HepG2 (cell line): ENCODE results near the gene UBE3B. TPM values are rescaled to one million over a fixed set of nuclear protein-coding genes. Genes with fewer than 3 reads are reported as not detected.

Experiments
- ATAC-seq: fragments of 200-7000 bp; cut with Tn5 transposase; 3 replicates; pipeline ENCODE4 v1.9.1; 2020; ENCODE audit warnings: mild to moderate bottlenecking, moderate library complexity
- BruUV-seq: library from RNA; stranded (reverse); fragments of 400-500 nt; replicated peaks from 2 replicates; lab custom pipeline; 2021; lab: Mats Ljungman, UMichigan
- CTCF ChIA-PET: fragments of 300-600 bp; formaldehyde crosslinking; extraction: SDS; loops from one replicate; lab custom pipeline; 2021; ENCODE audit warnings: low total read pairs, inconsistent platforms, low intra/inter-chr PET ratio; lab: Yijun Ruan, JAX
- POLR2A ChIA-PET: fragments of 350-600 bp; sonication (Branson Sonifier 250); formaldehyde crosslinking; loops from one replicate; lab custom pipeline; 2020; ENCODE audit warnings: antibody characterized with exemption, inconsistent platforms; lab: Yijun Ruan, JAX
- DNase-seq: peaks from one replicate; pipeline ENCODE4 v3.0.0-alpha.2; 2015; ENCODE audit warnings: low spot score
- FAIRE-seq: peaks from 3 replicates; lab custom pipeline; 2011; peaks lifted over from hg19 to GRCh38; lab: Jason Lieb, UNC
- H2AFZ ChIP-seq: one replicate; pipeline ENCODE4 v1.6.1; 2011; ENCODE audit warnings: low read length, inconsistent platforms
- H3K27ac ChIP-seq: fragments of 300-600 bp; 3 replicates; pipeline ENCODE4 v1.8.0; 2011; ENCODE audit warnings: mixed run types, mild to moderate bottlenecking, mixed read lengths, low read length, inconsistent platforms; ENCODE audit not compliant: insufficient read depth; ENCODE audit errors: extremely low read length
- H3K27me3 ChIP-seq, 2 experiments: fragments of 200-600 bp in 1 of 2; 2 replicates in 1 of 2; 3 replicates in 1 of 2; pipeline versions ENCODE4 v1.6.0 to v1.8.0; 2011; ENCODE audit warnings: low read length in 2 of 2, mild to moderate bottlenecking in 2 of 2, moderate library complexity in 2 of 2, inconsistent platforms in 1 of 2; ENCODE audit not compliant: insufficient read depth in 2 of 2, control insufficient read depth in 1 of 2
- H3K36me3 ChIP-seq, 2 experiments: fragments of 200-600 bp in 1 of 2; replicated peaks in 1 of 2; 2 replicates in 1 of 2; 3 replicates in 1 of 2; pipeline versions ENCODE4 v1.5.1 to v1.8.0; 2011; ENCODE audit warnings: low read length in 2 of 2, inconsistent platforms in 1 of 2; ENCODE audit not compliant: insufficient read depth in 2 of 2, control insufficient read depth in 1 of 2
- H3K4me1 ChIP-seq: 2 replicates; pipeline ENCODE4 v1.5.1; 2012; ENCODE audit warnings: low read length, inconsistent platforms; ENCODE audit not compliant: insufficient read depth
- H3K4me2 ChIP-seq: 2 replicates; pipeline ENCODE4 v1.6.0; 2011; ENCODE audit warnings: low read depth, low read length, inconsistent platforms
- H3K4me3 ChIP-seq, 3 experiments: fragments of 200-600 bp in 1 of 3; sonication (generic), shearing (Covaris generic) in 1 of 3; replicated peaks in 1 of 3; 2 replicates each; pipeline ENCODE4 v1.5.1; 2011 to 2016; ENCODE audit warnings: low read length in 3 of 3, inconsistent platforms in 2 of 3, low read depth in 2 of 3, mild to moderate bottlenecking in 2 of 3, control low read depth in 1 of 3, mixed read lengths in 1 of 3; ENCODE audit not compliant: insufficient read depth in 1 of 3
- H3K79me2 ChIP-seq: one replicate; pipeline ENCODE4 v1.6.1; 2011; ENCODE audit warnings: low read length, inconsistent platforms; ENCODE audit not compliant: insufficient read depth
- H3K9ac ChIP-seq: 2 replicates; pipeline ENCODE4 v1.6.0; 2011; ENCODE audit warnings: mild to moderate bottlenecking, low read depth, low read length, inconsistent platforms; ENCODE audit not compliant: insufficient read depth
- H3K9me3 ChIP-seq: 2 replicates; pipeline ENCODE4 v1.5.1; 2012; ENCODE audit warnings: mild to moderate bottlenecking, low read length
- H4K20me1 ChIP-seq: 2 replicates; pipeline ENCODE4 v1.6.0; 2011; ENCODE audit warnings: inconsistent platforms, mild to moderate bottlenecking, low read length, moderate library complexity; ENCODE audit not compliant: insufficient read depth
- CEBPB ChIP-seq: IDR thresholded peaks from 2 replicates; pipeline ENCODE4 v1.6.1; 2011; ENCODE audit warnings: low read depth, low read length, improper control_type of control experiment, borderline replicate concordance
- ETV5 ChIP-seq: IDR thresholded peaks from 2 replicates; pipeline ENCODE4 v1.6.1; 2018; ENCODE audit warnings: missing biosample characterization, missing genetic modification reagents, inconsistent platforms, borderline replicate concordance
- FOXC1 ChIP-seq: sonication (generic); formaldehyde crosslinking; IDR thresholded peaks from 2 replicates; pipeline ENCODE4 v1.8.0; 2022; ENCODE audit warnings: mild to moderate bottlenecking, missing genetic modification reagents, borderline replicate concordance
- GMEB1 ChIP-seq: sonication (generic); formaldehyde crosslinking; IDR thresholded peaks from 2 replicates; pipeline ENCODE4 v1.5.1; 2020; ENCODE audit warnings: missing genetic modification reagents, mild to moderate bottlenecking, borderline replicate concordance
- HNRNPUL1 ChIP-seq: fragments of 200-400 bp; formaldehyde crosslinking; IDR thresholded peaks from 2 replicates; pipeline ENCODE4 v1.6.1; 2017; ENCODE audit warnings: low read depth, mild to moderate bottlenecking, low read length, moderate library complexity
- NR2F6 ChIP-seq, 2 experiments: IDR thresholded peaks; 2 replicates each; pipeline ENCODE4 v1.6.1; 2016; ENCODE audit warnings: antibody characterized with exemption in 1 of 2, mild to moderate bottlenecking in 1 of 2
- PBX2 ChIP-seq: IDR thresholded peaks from 2 replicates; pipeline ENCODE4 v1.6.1; 2016; ENCODE audit warnings: control low read depth
- SKIL ChIP-seq: sonication (generic); formaldehyde crosslinking; IDR thresholded peaks from 2 replicates; pipeline ENCODE4 v1.8.0; 2022; ENCODE audit warnings: missing genetic modification reagents, mild to moderate bottlenecking, moderate library complexity, borderline replicate concordance
- TFAP4 ChIP-seq: sonication (generic); IDR thresholded peaks from 2 replicates; pipeline ENCODE4 v1.6.1; 2016; ENCODE audit warnings: low read depth, borderline replicate concordance
- THAP11 ChIP-seq: IDR thresholded peaks from 2 replicates; pipeline ENCODE4 v1.6.1; 2016; ENCODE audit warnings: missing biosample characterization, missing genetic modification reagents
- ZBTB33 ChIP-seq: sonication (generic); formaldehyde crosslinking; IDR thresholded peaks from 2 replicates; pipeline ENCODE4 v1.4.0; 2020; ENCODE audit warnings: missing genetic modification reagents
- ZNF10 ChIP-seq: sonication (generic); formaldehyde crosslinking; IDR thresholded peaks from 2 replicates; pipeline ENCODE4 v1.4.0; 2020; ENCODE audit warnings: mild to moderate bottlenecking, low read depth, missing genetic modification reagents, borderline replicate concordance
- ZNF510 ChIP-seq: sonication (generic); formaldehyde crosslinking; IDR thresholded peaks from 2 replicates; pipeline ENCODE4 v1.4.0; 2020; ENCODE audit warnings: low read depth, mild to moderate bottlenecking, missing genetic modification reagents
- ZNF75D ChIP-seq: sonication (generic); formaldehyde crosslinking; IDR thresholded peaks from 2 replicates; pipeline ENCODE4 v1.8.1; 2023; ENCODE audit warnings: missing genetic modification reagents, mild to moderate bottlenecking, borderline replicate concordance
- WGBS: methylation state at CpG from one replicate; pipeline ENCODE4 v1.1.6; 2017; ENCODE audit warnings: low lambda C conversion rate; 5-methylcytosine and 5-hydroxymethylcytosine counted together
- in situ Hi-C: cut with HindIII; loops from 2 replicates; pipeline ENCODE4 v1.10.0; 2017; ENCODE audit warnings: low pct_unique_long_range_greater_than_20kb; ENCODE audit not compliant: extremely low pct_ligation_motif_present
- intact Hi-C: fragments of 100-400 bp; cut with micrococcal nuclease; formaldehyde crosslinking; loops from one replicate; pipeline ENCODE4 v1.10.0; 2022; ENCODE audit not compliant: unreplicated experiment
- polyA plus RNA-seq, 8 experiments: library from polyadenylated mRNA; depleted of rRNA in 3 of 8; stranded (reverse) in 7 of 8; unstranded in 1 of 8; fragments of >200 nt; fragmentation: Illumina TruSeq in 4 of 8; extraction: Trizol in 4 of 8; gene quantifications; 2 replicates each; pipeline versions ENCODE4 v1.2.1 to v1.2.3, GENCODE V29; 2011 to 2016; ENCODE audit warnings: low read depth in 4 of 8, missing spikeins in 1 of 8, mixed read lengths in 1 of 8; ENCODE audit not compliant: insufficient read depth in 1 of 8
- total RNA-seq, 5 experiments: library from RNA; depleted of rRNA; stranded (reverse); fragments of >200 nt; fragmentation: Illumina TruSeq; extraction: Trizol; gene quantifications; 2 replicates each; pipeline ENCODE4 v1.2.3, GENCODE V29; 2016; ENCODE audit warnings: low read depth in 1 of 5

UBE3B gene
- total and polyA plus RNA-seq, 2 of the 13 experiments (the other 11 are each of a cell fraction or from before 2014, with no cell fraction given) = 22.7 to 25.3 TPM

GRCh38 chr12:109547286-109547685, 69.9 kb downstream of the UBE3B start:
- in situ Hi-C loops = no loop called here
- peaks cover 39% of the 10 kb centered on the region for H3K4me1 ChIP-seq
- CTCF ChIA-PET = no interaction called here
- TF ChIP-seq ZNF10 (no peak), FOXC1 (CRISPR knock-in tag) (no peak), THAP11 (no peak), ZNF510 (CRISPR knock-in tag) (no peak), PBX2 (CRISPR knock-in tag) (no peak), CEBPB (no peak), ETV5 (CRISPR knock-in tag) (no peak), ZNF75D (no peak), TFAP4 (no peak), SKIL (CRISPR knock-in tag) (no peak), HNRNPUL1 (no peak), GMEB1 (no peak), ZBTB33 (no peak), NR2F6 (IDR thresholded peaks at IDR 0.05) (no peak), NR2F6 (CRISPR knock-in tag; IDR thresholded peaks at IDR 0.05) (no peak)

More at GRCh38 chr12:109547286-109547685, 69.9 kb downstream of the UBE3B start:
- no peak overlapping the region for H3K27ac ChIP-seq
- no TSS peak for BruUV-seq
- 78% methylated on average over 18 of the region's 18 CpGs for WGBS
- POLR2A ChIA-PET = no interaction called here
- intact Hi-C loops = no loop called here
- ATAC-seq (no peak), FAIRE-seq (no peak), DNase-seq (no peak)
- no peaks in the 10 kb centered on the region for H3K9me3 ChIP-seq
- H3K4me3 ChIP-seq = no peak overlapping the region
- H2AFZ ChIP-seq = no peak overlapping the region
- H4K20me1 ChIP-seq = no peaks in the 10 kb centered on the region
- H3K79me2 ChIP-seq = no peaks in the 10 kb centered on the region
- peaks cover 11 to 53% of the 10 kb centered on the region in 2 experiments for H3K27me3 ChIP-seq
- no peak overlapping the region for H3K4me2 ChIP-seq
- no peak overlapping the region for H3K9ac ChIP-seq
- no peaks in the 10 kb centered on the region for H3K36me3 ChIP-seq
